Hematopoietic multipotent progenitor cell (in vitro differentiated cells): Measurements from ENCODE around the gene RPN2. TPM values are rescaled to one million over a fixed set of nuclear protein-coding genes. Genes with fewer than 3 reads are reported as not detected.

Experiments
- DNase-seq, 3 donors: peaks; one replicate each; pipeline ENCODE4 v3.0.0-alpha.2; 2011 to 2015; ENCODE audit warnings: low read depth in 2 of 3, low spot score in 2 of 3
- total RNA-seq: library from RNA; depleted of rRNA; stranded (reverse); fragments of >200 nt; gene quantifications from one replicate; pipeline ENCODE4 v1.2.3, GENCODE V29; 2012

Gene RPN2
- total RNA-seq, 1 donor: 300 TPM

- no peak for DNase-seq
Observed at GRCh38 chr20:37288091-37288490, 109.0 kb downstream of the RPN2 start.

- no peak for DNase-seq
Observed at GRCh38 chr20:37290158-37290810, 111.2 kb downstream of the RPN2 start.

Other genes with a start within 250 kb of the RPN2 start
- 22.9 TPM for gene SAMHD1, start 227.6 kb upstream of the RPN2 start, total RNA-seq
- 11.6 TPM for gene RBL1, start 83.3 kb upstream of the RPN2 start, total RNA-seq
- 2.2 TPM for gene MROH8, start 218 bp downstream of the RPN2 start, total RNA-seq
- gene GHRH, start 82.5 kb downstream of the RPN2 start, total RNA-seq: not detected
- gene MANBAL, start 110.3 kb downstream of the RPN2 start, total RNA-seq: 13.5 TPM
- 17.8 TPM for gene SRC, start 166.8 kb downstream of the RPN2 start, total RNA-seq